GM18507 (cell line): ENCODE measurements around the gene SKOR1.

Experiments used
- DNase-seq: peaks from one replicate; pipeline ENCODE4 v3.0.0; 2011; ENCODE audit warnings: low read depth; ENCODE audit not compliant: insufficient read length; ENCODE audit errors: extremely low spot score
- FAIRE-seq: peaks from 2 replicates; lab custom pipeline; 2011; peaks lifted over from hg19 to GRCh38; lab: Jason Lieb, UNC

SKOR1 gene

DNA sequence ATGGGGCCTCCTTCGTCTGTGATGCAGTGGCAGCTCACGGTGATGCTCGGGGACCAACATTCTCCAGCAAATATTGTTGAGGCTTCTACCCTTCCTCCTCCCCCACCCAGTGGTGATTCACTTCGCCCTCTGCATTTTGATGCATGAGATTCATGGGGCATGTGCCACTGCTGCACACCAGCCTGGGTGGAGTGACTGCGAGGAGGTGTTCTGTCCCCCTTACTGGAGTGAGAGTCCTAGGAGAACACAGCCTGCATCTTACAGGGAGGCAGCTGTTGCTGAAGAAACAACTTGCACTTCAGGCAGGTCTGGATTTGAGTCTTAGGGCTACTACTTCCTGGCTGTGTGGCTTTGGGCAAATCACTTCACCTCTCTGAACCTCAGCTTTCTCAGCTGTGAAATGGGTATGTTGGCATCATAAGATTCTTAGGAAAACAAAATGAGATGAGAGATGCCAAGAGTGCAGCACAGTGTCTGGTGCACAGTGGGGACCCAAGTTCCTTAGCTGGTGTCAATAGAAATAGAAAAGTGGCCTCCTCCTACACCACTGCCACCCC is 10.2 kb upstream of the SKOR1 start:
- FAIRE-seq: no peak
- no peak for DNase-seq

DNA sequence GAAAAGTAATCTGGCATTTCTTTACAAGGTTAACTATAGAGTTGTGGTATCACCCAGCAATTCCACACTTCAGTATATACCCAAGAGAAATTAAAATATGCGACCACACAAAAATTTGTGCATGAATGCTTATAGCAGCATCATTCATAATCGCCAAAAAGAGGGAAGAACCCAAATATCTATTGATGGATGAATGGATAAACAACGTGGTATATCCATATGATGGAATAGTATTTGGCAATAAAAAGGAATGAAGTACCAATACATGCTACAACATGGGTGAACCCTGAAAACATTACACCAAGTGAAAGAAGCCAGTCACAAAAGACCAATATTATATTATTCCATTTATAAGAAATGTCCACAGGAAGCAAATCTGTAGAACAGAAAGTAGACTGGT is 8.6 kb upstream of the SKOR1 start:
- no peak for FAIRE-seq

DNA sequence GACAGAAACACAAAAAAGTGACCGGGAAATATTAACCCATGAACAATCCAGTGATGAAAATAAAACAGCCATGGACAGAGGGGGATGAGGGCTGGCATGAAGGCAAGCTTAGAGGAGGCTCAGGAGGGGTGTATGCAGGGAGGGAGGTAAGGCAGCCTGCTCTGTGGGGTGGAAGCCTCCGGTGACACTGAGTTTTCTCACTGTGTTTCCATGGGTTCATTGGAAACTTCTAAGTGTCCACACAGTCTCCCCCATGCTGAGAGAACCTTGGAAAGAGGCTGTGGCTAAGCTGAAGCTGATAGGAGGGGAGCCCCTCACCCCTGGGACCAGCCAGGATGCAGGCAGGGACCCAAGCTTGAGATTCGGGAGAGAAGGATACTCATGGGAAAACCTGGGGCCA is 6.8 kb upstream of the SKOR1 start:
- no peak for FAIRE-seq
- DNase-seq: no peak

More for the DNA sequence above, 8.6 kb upstream of the SKOR1 start:
- no peak for DNase-seq

DNA sequence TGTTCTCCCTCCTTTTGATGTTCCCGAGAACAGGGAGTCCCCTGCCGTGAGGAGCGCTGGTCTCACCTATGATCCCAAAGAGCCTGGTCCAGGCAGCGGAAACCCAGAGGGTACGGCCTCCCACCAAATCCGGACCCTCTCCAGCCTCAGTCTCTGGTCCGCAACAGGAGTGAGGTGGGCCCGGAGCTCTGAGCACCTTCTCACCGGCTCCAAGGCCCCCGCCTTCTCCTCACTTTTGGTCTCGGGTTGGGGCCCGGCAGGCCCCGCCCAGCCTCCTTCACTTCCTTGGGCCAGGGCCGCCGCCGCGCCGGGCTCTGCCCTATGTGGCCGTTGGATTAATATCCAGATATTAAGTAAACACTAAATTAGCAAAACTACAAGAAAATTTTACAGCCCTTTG is 5.7 kb upstream of the SKOR1 start:
- FAIRE-seq (no peak), DNase-seq (no peak)

DNA sequence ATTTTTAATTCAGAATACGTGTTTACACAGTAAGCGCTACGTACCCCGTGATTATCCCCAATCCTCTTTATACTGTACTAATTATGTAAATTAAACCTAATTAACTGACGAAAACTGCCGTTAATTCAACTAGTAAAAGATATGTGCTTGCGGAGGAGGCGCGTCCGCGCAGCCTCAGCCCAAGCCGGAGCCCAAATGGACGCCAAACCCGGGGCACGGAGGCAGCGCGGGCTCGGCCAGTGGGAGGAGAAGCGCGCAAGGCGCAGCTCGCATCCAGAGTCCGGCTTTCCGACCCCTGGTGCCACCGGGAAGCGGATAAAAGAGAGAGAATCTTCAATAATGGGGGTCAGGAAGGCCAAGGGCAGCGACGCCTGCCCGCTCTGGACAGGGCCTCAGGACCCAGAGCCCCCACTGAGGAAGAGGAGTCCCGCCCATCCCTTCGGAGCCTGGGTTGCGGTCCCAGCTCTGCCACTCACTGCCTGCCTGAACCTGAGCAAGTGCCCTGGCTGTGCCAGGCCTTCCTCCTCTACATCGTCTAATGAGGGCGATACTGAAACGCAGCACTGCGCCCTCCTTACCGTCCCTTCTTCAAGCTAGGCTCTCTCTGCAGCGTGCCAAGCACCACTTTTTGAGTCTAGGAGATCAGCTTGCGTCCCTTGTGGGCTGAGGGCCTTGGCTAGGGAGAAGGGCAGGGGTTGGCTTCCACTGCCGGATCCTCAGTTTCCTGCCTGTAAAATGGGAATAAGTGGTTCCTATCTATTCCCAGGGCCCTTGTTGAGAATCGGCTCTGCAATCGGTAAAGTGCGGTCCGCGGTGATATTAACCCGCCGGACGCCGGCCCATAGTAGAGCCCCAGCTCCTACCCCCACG is 5.0 kb upstream of the SKOR1 start:
- FAIRE-seq (no peak), DNase-seq (no peak)

DNA sequence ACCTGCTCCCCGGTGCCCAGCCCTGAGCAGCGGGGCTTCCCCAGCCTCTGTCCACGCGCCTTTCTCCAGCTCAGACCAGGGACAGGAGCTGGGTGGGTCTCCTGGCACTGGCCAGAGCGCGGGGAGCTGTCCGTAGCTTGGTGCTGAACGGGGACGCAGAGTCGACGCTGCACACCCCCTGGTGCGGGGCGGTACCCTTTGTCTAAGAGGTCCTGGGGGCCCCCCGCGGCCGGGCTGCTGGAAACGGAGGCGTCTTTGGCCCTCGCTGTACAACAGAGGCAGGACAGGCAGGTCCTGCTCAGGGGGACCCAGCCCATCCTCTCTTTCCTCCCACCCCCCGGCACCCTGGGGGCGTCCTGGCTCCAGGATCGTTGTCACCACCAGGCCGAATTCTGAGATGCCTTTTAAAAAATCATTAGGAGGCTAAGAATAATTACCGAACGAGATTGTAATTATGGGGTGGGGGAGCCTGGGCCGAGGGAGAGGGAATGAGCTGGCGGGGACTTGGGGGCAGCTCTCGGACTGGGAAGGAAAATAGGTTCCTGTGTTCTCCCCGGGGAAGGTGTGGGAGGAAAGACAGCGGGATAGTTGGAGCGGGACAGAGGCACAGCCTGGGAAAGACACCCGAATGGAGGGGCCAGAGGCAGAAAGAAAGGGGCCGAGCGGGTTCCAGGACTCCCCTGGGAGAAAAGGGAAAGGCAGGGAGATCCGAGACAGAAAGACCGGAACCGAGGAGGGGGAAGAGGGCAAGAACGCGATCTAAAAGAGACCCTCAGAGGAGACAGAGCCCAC is 4.1 kb upstream of the SKOR1 start:
- FAIRE-seq: no peak
- no peak for DNase-seq

DNA sequence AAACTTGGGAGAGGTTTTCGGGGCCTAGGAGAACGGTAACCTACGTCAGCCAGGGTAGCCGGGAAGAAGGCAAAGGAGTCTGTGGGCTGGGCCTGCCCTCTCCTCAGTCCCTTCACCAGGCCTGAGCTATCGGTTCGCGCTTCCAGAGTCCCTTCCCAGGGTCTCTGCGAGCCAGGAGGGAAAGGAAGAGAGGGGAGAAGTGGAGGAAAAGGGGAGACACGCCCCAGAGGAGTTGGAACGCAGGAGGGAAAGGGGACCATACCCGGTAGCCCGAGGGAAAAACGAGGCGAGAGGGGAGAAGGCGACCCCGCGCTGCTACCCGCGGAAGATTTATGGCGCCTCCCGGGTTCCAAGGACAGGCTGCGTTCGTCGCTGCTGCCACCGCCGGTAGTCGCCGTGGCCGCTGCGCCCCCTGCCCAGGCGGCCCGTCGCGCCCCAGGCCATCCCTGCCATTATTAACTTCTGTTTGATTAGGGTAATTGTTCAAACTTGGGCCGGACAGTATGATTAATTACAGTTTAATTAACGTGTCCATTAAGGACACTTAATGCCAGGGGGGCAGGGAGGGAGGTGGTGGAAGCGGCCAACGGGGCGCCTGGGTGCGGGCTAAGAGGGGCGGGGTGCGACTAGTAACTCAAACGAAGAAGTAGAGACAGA is 3.4 kb upstream of the SKOR1 start:
- FAIRE-seq: no peak
- DNase-seq: no peak

DNA sequence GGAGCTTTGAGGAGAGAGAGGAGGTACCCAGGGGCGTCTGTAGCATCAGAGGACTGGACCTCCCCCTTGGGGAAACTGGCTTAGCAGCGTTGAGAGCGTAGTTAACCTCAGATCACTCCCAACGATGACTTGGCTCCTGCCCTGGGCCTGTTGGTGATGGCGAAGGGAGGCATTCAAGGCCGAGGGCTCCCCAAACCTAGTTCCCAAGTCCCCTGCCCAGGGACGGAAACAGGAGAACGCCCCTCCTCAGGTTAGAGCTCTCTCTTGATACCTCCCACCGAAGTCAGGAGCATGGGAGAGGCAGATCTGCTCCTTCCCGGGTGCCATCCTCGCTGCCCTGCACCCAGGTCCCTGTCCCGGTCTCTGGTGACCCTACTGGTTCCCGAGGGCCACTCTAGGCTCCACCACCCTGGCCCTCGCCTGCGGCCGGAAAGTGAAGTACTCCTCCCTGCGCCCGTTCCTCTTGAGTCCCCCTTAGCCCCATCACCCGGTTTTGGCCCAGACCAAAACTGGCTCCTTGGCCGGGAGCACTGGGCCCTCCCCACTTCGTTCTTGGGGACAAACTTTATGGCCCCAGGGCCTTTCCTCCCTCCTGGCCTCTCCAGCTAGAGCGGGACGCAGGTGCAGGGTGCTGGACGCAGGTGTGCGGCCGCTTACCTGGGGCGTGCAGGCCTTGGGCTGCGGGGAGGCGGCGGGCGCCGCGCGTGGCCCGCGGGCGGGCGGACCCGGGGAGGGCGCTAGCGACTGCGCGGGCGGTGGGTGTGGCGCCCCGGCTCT is 2.6 kb upstream of the SKOR1 start:
- FAIRE-seq: no peak
- DNase-seq: no peak

DNA sequence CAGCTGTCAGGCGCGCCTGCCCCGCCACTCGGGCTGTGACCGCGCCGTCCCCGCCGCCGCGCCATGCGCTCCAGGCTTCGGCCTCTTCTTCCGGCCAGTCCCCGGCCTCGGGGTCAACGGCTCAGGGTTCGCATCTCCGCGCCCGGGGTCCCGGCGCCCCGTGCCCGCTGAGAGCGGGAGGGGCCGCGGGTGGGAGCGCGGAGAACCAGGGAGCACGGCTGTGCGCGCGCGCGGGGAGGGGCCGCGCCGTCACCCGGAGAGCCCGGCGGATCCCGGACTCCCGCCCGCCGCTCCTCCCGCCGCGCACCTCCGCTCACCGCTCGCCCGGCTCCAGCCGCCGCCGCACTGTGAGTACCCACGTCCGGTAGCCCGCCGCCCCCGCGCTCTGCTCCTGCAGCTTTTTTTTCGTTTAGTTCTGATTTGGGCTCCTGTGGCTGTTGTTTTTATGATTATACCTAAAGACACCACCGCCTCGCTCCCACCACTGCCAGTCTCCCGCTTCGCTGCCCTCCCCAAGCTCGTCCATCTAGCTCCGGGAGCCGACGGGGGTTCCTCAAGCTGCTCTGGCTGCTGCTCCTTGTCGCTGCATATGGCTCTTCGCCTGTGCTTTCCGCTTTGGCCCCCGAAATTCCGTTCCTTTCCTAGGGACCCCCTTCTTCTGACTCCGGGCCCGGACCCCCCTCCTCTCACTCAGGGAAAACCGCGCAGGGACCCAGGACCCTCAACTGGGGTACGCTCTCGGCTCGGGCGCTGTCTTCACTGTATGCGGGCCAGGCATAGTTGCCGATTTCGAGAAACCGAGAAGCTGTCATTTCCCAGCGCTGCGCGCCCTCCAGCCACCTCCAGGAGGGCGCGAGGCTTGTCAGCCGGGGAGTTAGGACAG is 1.8 kb upstream of the SKOR1 start:
- FAIRE-seq (no peak), DNase-seq (no peak)

DNA sequence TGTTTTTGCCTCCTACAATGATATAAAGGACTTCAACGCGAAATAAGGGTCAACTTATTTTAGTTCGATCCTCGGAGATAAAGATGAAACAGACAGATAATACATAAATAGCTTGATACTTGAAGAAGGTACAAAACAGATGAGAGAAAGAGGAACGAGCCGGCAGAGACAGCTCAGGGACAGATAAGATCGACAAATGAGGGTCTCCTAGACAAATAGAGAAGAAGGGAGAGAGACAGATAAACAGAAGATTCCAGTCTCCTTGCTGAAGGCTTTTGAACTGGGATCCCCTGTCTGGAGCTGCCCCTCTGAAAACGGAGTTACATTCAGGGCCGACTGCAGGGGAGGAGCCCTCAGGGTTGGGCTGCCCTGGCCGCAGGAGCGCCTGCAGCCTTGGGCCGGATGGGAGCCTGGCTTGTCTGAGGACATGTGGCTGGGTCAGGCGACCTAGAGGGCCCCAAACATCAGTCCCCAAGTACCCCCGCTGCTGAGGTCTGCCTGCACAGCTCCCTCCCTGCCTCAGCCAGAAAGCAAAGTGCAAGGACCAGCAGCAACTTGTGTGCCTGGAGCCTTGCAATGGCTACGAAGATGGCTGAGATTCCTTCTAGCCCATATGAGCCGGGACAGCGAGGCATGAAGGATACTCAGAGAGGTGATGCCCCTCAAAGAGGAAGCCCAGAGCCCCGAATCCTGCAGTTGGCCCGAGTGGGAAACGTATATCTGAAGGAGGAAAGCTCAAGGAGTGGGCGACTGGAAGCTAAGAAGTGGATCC is 926 bp upstream of the SKOR1 start:
- FAIRE-seq: no peak

DNA sequence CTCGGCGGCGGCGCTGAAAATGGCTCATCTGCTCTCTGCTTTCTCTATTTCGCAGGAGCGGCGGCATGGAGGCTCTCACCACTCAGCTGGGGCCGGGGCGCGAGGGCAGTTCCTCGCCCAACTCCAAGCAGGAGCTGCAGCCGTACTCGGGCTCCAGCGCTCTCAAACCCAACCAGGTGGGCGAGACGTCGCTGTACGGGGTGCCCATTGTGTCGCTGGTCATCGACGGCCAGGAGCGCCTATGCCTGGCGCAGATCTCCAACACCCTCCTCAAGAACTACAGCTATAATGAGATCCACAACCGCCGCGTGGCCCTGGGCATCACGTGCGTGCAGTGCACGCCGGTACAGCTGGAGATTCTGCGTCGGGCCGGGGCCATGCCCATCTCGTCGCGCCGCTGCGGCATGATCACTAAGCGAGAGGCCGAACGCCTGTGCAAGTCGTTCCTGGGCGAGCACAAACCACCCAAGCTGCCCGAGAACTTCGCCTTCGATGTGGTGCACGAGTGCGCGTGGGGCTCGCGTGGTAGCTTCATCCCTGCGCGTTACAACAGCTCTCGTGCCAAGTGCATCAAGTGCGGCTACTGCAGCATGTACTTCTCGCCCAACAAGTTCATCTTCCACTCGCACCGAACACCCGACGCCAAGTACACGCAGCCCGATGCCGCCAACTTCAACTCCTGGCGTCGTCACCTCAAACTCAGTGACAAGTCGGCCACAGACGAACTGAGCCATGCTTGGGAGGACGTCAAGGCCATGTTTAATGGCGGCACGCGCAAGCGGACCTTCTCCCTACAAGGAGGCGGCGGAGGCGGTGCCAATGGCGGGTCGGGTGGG is 790 bp downstream of the SKOR1 start:
- FAIRE-seq: no peak
- DNase-seq: no peak

More for the DNA sequence above, 926 bp upstream of the SKOR1 start:
- DNase-seq: no peak

DNA sequence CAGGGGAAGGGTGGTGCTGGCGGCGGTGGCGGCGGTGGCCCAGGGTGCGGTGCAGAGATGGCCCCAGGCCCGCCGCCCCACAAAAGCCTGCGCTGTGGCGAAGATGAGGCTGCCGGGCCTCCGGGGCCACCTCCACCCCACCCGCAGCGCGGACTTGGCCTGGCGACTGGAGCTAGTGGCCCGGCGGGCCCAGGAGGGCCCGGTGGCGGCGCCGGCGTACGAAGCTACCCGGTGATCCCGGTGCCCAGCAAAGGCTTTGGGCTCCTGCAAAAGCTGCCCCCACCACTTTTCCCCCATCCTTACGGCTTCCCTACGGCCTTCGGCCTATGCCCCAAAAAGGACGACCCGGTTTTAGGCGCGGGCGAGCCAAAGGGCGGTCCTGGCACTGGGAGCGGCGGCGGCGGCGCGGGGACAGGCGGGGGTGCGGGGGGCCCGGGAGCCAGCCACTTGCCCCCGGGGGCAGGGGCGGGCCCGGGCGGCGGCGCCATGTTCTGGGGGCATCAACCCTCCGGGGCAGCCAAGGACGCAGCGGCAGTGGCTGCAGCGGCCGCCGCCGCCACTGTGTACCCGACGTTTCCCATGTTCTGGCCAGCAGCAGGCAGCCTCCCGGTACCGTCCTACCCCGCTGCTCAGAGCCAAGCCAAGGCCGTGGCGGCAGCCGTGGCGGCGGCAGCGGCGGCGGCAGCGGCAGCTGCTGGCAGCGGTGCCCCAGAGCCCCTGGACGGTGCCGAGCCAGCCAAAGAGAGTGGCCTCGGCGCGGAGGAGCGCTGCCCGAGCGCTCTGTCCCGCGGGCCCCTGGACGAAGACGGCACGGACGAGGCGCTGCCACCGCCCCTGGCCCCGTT is 1.6 kb downstream of the SKOR1 start:
- DNase-seq (no peak), FAIRE-seq (no peak)

DNA sequence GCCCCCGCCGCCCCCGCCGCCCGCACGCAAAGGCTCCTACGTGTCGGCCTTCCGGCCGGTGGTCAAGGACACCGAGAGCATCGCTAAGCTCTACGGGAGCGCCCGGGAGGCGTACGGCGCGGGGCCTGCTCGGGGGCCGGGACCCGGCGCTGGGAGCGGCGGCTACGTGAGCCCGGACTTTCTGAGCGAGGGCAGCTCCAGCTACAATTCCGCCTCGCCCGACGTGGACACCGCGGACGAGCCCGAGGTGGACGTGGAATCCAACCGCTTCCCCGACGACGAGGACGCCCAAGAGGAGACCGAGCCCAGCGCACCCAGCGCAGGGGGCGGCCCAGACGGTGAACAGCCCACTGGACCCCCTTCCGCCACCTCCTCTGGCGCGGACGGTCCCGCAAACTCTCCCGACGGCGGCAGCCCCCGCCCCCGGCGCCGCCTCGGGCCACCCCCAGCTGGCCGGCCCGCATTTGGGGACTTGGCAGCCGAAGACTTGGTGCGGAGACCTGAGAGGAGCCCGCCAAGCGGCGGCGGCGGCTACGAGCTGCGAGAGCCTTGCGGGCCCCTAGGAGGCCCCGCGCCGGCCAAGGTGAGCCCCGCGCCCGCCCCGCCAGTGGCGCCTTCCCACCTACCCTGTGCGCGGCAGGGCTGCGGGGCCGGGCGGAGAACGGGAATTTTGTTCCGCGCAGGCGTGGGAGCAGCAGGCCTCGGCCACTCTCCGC is 2.4 kb downstream of the SKOR1 start:
- FAIRE-seq: no peak
- no peak for DNase-seq

DNA sequence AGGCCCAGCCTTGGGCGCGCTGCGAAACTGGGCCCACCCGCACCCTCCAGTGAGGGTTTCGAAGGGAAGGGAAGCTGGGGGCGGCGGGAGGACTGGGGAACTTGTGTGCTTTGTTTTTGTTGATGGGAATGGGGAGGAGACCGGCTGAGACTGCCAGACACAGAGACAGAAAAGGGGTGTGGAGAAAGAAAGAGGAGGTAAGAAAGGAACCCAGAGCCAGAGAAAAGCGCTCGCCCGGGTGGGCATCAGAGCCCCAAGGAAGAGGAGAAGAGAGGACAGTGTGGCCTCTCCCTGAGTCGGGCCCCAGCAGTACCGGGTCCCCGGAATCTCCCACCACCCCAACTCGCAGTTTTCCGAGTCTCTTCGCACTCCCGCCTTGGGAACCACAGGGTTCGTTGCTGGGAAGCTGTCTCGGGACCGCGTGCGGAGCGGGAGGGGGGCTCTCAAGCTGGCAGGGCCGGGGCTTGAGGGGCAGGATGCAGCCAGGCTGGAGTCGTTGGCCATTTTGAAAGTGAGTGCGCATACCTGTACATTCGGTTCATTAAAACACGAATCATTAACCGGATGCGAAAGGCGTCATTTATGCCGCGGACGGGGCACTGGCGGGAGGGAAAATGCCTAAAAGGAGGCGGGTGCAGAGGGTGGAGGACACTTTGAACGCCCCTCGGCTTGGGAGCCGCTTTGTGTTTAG is 3.1 kb downstream of the SKOR1 start:
- FAIRE-seq (no peak), DNase-seq (no peak)
